GM10266 (cell line): Measurements from ENCODE around the gene RHCE.
"Not testable (repeated sequence)": the region's sequence is repeated elsewhere in the genome, so short reads cannot be mapped to it uniquely, and the experiment has no call there.

Experiments
- DNase-seq: peaks from one replicate; pipeline ENCODE4 v3.0.0; 2012; ENCODE audit errors: extremely low spot score
- TF ChIP-seq, protein P1 (sequence below): IDR thresholded peaks from 2 replicates; pipeline ENCODE4 v1.5.1; 2012; ENCODE audit warnings: mild to moderate bottlenecking, low read depth; ENCODE audit not compliant: control insufficient read depth, insufficient read depth; ENCODE audit errors: missing control alignments

RHCE gene

DNA sequence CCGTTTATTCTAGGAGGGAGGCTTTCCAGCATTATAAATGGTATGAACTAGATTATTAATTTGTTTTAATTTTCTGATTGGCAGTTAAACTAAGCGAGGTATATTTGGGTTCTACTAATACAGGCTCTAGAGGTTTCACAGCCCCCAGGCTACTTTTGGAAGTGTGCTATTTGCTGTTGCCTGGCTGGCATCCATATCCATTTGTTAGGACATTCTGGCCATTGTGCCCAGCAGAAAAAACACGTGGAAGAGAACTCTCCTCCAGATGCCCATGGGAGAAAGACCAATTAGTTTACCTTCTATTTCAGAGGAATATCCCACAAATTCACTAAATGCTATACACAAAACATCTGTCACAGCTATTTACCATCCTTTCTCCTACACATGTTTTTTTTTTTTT is 39.4 kb upstream of the RHCE start:
- TF ChIP-seq, protein P1, sequence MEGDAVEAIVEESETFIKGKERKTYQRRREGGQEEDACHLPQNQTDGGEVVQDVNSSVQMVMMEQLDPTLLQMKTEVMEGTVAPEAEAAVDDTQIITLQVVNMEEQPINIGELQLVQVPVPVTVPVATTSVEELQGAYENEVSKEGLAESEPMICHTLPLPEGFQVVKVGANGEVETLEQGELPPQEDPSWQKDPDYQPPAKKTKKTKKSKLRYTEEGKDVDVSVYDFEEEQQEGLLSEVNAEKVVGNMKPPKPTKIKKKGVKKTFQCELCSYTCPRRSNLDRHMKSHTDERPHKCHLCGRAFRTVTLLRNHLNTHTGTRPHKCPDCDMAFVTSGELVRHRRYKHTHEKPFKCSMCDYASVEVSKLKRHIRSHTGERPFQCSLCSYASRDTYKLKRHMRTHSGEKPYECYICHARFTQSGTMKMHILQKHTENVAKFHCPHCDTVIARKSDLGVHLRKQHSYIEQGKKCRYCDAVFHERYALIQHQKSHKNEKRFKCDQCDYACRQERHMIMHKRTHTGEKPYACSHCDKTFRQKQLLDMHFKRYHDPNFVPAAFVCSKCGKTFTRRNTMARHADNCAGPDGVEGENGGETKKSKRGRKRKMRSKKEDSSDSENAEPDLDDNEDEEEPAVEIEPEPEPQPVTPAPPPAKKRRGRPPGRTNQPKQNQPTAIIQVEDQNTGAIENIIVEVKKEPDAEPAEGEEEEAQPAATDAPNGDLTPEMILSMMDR = no peak
- no peak for DNase-seq

DNA sequence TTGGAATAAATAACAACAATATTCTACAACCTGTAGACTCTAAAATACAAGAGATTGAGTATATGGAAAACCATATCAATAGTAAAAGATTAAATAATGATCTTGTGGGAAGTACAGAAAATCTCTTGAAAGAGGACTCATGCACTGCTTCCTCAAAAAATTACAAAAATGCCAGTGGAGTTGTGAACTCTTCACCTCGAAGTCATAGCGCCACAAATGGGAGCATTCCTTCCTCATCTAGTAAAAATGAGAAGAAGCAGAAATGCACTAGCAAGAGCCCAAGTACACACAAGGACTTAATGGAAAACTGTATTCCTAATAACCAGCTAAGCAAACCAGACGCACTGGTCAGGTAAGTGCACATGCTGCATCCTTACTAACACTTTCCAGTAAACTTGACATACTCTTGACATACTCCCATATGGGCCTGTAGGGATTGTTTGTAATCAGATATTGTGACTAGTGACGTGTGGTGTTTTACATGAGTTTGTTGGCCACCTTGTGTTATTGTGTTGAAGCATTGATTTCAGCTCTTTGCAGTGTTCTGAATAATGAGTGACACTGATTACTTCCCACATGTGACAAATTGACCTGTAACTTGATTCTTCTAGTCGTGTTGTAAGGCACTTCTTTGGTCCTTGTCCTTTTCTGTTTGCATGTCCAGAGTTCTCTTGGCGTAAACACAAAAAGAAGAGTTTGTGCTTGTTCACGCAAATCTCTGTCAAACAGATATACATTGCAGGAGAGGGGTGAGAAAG is 38.1 kb upstream of the RHCE start:
- no peak for DNase-seq
- TF ChIP-seq, protein P1 = no peak

DNA sequence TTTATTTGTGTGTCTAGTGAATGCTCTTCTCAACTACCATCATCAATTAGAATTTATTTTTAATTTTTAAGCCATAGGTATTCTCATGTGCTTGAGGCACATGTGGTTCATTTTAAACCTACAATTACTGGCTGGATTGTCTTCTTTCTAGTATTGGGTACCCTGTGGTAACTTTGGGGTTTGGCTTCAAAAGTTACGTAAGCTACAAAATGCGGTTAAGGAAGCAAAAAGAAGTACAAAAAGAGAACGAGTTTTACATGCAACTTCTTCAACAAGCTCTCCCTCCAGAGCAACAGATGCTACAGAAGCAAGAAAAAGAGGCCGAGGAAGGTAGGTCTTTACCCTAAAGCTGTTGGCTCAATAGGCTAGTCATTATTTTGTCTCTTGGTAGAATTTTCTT is 35.9 kb upstream of the RHCE start:
- no peak for DNase-seq
- TF ChIP-seq, protein P1 = no peak

DNA sequence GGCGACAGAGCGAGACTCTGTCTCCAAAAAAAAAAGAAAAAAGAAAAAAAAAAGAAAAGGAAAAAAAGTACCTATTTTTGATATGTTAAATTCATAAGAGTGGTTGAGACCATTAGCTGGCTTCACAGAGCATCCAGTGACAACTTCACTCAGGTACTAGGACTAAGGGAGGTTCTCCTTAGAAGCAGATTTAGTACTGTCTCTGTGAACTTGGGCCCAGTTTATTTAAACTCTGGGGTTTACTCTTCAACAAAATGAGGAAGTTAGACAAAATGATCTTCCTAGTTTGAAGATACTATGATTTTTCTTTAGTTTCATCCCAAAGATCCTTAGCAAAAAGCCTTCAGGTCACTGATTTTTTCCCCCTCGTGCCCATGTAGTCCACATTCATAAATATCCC is 31.3 kb upstream of the RHCE start:
- TF ChIP-seq, protein P1 = no peak
- DNase-seq = no peak

DNA sequence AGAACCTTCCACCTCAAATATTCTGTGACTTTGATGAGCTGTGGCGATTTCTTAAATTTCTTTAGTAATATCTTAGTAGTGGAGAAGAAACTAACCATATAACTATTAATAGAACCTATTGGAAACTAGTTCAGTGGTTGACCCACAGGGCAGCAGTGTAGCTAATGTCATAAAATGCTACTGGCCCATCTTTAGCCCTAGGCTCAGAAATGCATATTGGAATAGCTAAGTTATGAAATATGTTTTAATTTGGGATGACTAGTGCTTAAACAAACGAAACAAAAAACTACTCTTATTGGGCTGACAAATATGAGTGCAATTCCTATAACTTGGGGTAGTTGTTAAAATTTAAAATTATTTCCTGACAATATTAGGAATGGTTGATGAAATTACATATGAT is 30.3 kb upstream of the RHCE start:
- TF ChIP-seq, protein P1 = no peak
- DNase-seq = no peak

DNA sequence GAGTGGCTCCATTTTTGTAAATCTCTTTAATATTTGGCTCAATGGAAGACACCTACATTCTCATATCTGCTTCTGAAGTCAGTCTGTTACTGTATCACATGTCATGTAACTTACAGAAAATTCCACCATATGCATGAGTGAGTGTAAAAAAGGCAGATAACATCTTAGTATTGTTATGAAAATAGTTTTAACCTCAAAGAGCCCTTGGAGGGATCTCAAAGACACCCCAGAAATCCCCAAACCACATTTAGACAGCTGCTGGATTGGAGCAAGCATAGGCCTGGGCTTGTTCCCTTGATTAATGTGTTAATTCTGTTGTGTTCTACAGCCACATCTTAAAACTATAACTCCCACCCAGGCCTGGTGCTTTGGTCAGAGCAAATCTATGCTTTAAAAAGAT is 26.9 kb upstream of the RHCE start:
- DNase-seq = peak; percentile 47
- TF ChIP-seq, protein P1 = no peak

DNA sequence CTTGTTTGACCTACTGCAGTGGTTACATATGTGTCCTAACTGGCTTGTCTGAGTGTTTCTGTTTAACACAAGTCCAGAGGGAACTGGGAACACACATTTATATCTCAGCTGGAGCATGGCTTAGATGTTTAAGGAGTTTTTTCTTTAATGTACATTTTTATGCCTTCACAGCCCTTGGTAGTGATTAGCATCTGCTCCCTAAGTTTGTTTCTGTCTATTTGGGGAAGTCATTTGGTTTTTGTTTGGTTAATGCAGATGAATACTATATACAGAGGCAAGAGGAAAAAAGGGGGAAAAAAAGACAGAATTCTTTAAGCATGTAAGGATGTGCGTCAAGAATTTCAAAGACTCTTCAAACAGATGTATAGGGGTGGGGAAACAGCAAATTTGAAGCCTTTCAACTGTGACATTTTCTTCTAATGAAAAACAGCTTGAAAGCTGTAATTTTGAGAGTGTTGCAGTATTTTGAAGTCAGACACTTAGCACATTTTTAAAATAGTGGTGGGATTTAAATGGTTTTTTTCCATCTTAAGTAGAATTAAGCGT is 25.4 kb upstream of the RHCE start:
- DNase-seq = no peak
- TF ChIP-seq, protein P1 = no peak

DNA sequence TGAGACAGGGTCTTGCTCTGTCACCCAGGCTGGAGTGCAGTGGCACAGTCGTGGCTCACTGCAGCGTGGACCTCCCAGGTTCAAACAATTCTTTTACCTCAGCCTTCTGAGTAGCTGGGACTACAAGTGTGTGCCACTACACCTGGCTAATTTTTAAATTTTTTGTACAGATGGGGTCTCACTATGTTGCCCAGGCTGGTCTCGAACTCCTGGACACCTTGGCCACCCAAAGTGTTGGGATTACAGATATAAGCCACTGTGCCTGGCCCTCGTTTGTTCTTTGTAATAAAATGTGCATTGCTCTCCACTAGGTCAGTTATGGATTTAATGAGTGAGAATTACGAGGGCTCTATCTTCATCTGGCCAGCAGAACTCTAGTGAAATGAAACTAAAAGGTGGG is 24.0 kb upstream of the RHCE start:
- DNase-seq = not testable (repeated sequence)
